GM18526 (cell line): Measurements from ENCODE around the gene CELF4.

Experiments
- POLR2A ChIP-seq: IDR thresholded peaks from 3 replicates; pipeline ENCODE4 v1.6.1; 2011; ENCODE audit not compliant: insufficient read length; ENCODE audit errors: extremely low read depth

CELF4 gene

DNA sequence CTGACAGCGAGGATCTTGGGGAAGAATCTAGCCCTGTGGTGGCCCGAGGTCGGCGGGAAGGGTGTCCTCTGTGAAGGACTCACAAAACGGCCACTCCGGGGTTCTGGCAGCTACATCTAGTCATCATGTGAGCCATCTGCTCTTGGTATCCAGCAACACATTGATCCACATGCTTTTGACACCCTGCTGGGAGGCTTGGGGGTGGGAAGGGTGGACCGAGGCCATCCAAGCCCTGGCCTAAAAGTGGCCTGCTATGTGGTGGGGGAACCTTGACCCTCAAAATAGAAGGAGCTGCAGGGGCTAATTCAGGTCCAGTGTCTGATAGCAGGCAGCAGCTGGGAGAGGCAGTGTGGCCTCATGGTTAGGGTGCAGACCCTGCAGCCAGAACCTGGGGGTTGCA is 145.7 kb downstream of the CELF4 start:
- no peak for TF ChIP-seq POLR2A

GRCh38 chr18:37419315-37419714 is 146.3 kb downstream of the CELF4 start:
- no peak for TF ChIP-seq POLR2A

DNA sequence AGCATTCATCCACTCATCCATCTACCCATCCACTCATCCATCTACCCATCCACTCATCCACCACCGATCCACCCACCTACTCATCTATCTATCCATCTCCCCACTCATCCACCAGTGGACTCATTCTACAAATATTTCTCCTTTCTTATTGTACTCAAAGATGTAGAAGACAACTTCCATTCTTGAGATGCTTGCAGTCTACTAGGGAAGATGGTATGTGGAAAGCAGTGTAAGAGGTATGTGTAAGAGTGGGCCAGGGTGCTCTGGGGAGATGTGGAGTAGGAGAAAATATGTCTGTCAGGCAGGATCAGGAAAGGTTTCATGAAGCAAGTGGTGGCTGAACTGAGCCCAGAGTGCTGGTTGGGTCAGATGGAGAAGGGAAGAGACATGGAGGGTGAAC is 150.8 kb downstream of the CELF4 start:
- TF ChIP-seq POLR2A = no peak

- no peak for TF ChIP-seq POLR2A
Measured at GRCh38 chr18:37412829-37413228, 152.8 kb downstream of the CELF4 start.

- no peak for TF ChIP-seq POLR2A
Measured at GRCh38 chr18:37412333-37412732, 153.3 kb downstream of the CELF4 start.

- TF ChIP-seq POLR2A = no peak
Measured at GRCh38 chr18:37409878-37410277, 155.7 kb downstream of the CELF4 start.

GRCh38 chr18:37408676-37409265 is 156.8 kb downstream of the CELF4 start:
- TF ChIP-seq POLR2A = no peak

- no peak for TF ChIP-seq POLR2A
Measured at GRCh38 chr18:37407571-37407970, 158.0 kb downstream of the CELF4 start.

- TF ChIP-seq POLR2A = no peak
Measured at GRCh38 chr18:37405772-37406171, 159.8 kb downstream of the CELF4 start.

DNA sequence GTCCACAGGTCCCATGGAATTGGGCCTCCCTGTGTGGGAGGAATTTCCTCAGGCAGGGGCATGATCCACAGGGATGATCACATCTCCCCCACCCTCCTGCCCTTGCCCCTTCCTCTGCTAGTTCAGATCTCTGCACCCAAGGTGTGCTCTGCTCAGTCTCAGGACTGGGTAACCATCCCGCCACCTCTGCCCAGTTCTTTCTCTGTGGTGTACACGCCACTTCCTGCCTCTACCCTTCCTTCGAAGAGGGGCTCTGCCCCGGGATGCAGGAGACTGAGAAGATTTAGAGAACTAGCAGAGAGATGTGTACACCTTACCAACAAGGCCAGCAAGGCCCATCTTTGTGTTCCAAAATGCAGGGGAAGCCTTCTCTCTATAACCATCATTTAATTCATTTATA is 160.4 kb downstream of the CELF4 start:
- TF ChIP-seq POLR2A = no peak

DNA sequence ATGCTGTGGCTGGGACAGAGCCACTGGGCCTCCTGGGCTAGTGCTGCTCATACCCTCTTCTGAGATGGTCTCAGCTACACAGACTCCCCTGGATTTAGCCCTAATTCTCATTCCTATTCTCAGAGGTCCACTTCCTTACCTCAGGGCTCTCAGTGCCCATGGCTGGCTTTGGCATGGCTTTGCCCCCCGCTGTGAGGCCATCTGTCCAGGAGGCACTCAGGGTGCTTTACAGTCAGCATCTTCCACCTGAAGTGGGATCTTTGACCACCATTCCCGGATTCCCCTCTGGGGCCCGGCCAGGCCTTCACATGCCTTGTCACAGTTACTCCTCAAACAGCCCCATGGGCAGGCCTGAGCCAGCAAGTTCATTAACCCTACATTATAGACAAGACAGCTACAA is 161.8 kb downstream of the CELF4 start:
- TF ChIP-seq POLR2A = no peak

- no peak for TF ChIP-seq POLR2A
Measured at GRCh38 chr18:37403100-37403781, 162.4 kb downstream of the CELF4 start.

DNA sequence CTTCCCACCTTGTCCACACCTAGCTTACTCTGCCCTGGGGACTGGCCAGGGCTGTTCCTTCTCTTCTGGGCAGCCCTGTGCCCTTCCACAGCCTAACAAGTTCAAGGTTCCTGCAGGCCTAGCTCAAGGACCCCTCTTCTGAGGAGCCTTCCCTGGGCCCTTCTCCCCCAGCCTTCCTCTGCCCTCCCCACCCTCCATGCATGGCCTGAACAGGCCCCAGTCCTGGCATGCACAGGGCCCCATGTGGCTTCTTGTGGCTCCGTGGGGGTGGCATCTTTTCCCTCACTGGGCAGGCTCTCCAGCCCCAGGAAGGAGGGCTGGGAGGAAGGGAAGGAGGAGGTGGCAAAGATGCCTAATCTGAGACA is 162.9 kb downstream of the CELF4 start:
- no peak for TF ChIP-seq POLR2A

GRCh38 chr18:37400802-37401201 is 164.8 kb downstream of the CELF4 start:
- TF ChIP-seq POLR2A = no peak

GRCh38 chr18:37398248-37398920 is 167.2 kb downstream of the CELF4 start:
- no peak for TF ChIP-seq POLR2A

GRCh38 chr18:37397814-37398213 is 167.8 kb downstream of the CELF4 start:
- TF ChIP-seq POLR2A = no peak

DNA sequence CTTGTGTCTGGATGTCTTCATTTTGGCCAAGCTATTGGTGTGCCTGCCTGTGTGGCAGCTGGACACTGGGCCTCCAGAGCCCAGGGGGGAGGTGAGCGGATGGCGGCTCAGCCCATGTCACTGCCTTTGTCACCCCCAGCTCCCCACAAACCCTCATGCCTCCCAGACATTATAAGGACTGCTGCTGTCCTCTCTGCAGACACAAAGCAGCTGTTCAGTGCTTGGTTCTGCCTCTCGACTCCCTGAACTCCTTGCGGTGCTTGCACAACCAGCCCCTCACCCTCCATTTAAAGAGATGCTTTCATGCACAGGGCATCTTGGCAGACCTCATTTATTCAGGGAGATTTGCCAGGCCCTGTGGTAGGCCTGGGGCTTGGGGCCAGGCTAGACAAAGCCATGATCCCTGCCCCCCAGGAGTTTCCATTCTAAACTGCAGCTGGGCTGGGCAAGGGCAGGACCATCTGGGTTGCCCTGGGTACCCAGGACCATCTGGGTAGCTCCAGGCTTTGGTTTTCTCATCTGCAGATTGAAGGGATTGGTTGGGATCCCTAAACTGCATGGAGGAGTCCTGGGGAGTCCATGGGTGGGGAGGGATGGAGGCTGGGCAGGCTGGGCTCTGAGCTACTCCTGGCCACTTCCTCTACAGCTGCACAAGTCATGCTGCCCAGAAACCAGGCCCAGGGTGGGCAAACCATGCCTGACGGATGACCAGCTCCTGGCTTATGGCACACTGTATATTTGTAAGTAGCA is 168.5 kb downstream of the CELF4 start:
- TF ChIP-seq POLR2A = no peak

GRCh38 chr18:37395631-37396030 is 170.0 kb downstream of the CELF4 start:
- no peak for TF ChIP-seq POLR2A
